Parathyroid adenoma (tissue), 2 donors: ENCODE measurements around the gene ECHS1.
A peak's percentile ranks its signal among the peaks of the same experiment; 100 is the strongest.

ENCODE experiments used
- H2AFZ ChIP-seq: fragments of 300-600 bp; sonication (generic); one replicate; pipeline ENCODE4 v1.7.0; 2017; ENCODE audit warnings: antibody characterized with exemption, mild to moderate bottlenecking
- H3K27ac ChIP-seq: fragments of 300-600 bp; sonication (generic); one replicate; pipeline ENCODE4 v1.7.0; 2017
- H3K27me3 ChIP-seq: fragments of 300-600 bp; sonication (generic); one replicate; pipeline ENCODE4 v1.7.0; 2017; ENCODE audit warnings: low read length; ENCODE audit not compliant: control insufficient read depth, insufficient read depth
- H3K36me3 ChIP-seq: fragments of 300-600 bp; sonication (generic); one replicate; pipeline ENCODE4 v1.7.0; 2017; ENCODE audit warnings: low read length; ENCODE audit not compliant: control insufficient read depth, insufficient read depth
- H3K4me1 ChIP-seq: fragments of 300-600 bp; sonication (generic); one replicate; pipeline ENCODE4 v1.7.0; 2017; ENCODE audit warnings: control low read depth
- H3K4me2 ChIP-seq: fragments of 300-600 bp; sonication (generic); one replicate; pipeline ENCODE4 v1.7.0; 2017; ENCODE audit warnings: low read length
- H3K4me3 ChIP-seq: fragments of 300-600 bp; sonication (generic); one replicate; pipeline ENCODE4 v1.7.0; 2017; ENCODE audit warnings: low read depth, low read length
- H3K79me2 ChIP-seq: fragments of 300-600 bp; sonication (generic); one replicate; pipeline ENCODE4 v1.7.0; 2017; ENCODE audit warnings: control low read depth
- H3K9ac ChIP-seq: fragments of 300-600 bp; sonication (generic); one replicate; pipeline ENCODE4 v1.7.0; 2017; ENCODE audit warnings: mild to moderate bottlenecking
- H3K9me3 ChIP-seq: fragments of 300-600 bp; sonication (generic); one replicate; pipeline ENCODE4 v1.7.0; 2017; ENCODE audit warnings: low read length; ENCODE audit not compliant: control insufficient read depth
- TF ChIP-seq, protein P1 (sequence below): fragments of 300-600 bp; sonication (generic); IDR thresholded peaks from one replicate; pipeline ENCODE4 v1.7.0; 2017; ENCODE audit warnings: antibody characterized with exemption, mild to moderate bottlenecking
- donor health status: primary hyperparathyroidism.

Gene ECHS1

DNA sequence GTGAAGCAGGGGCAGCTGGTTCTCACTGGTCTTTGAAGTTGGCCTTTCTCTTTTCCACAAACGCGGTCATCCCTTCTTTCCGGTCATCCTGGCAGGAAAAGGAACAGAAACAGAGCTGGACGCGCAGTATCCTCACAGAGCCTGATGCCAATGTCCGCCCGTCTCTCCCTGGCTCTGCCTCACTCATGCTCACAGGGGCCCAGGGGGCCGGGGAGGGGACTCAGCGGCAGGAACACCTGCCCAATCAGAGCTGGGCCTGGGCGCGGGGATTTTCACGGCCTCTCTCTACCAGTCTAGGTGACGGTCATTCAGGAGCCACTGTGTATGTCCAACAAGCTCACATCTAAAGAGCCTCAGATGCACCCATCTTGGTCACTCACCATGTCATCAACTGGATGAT lies 10.3 kb downstream of the ECHS1 start:
- Histone ChIP-seq H3K4me1 (peaks cover 6% of the 10 kb centered on the region), H3K9me3 (no peaks in the 10 kb centered on the region), H3K79me2 (no peaks in the 10 kb centered on the region), H3K4me3 (no peak overlapping the region), H2AFZ (no peak overlapping the region), H3K9ac (no peak overlapping the region), H3K27ac (no peak overlapping the region), H3K4me2 (no peak overlapping the region), H3K36me3 (no peaks in the 10 kb centered on the region), H3K27me3 (no peaks in the 10 kb centered on the region)
- TF ChIP-seq, protein P1, sequence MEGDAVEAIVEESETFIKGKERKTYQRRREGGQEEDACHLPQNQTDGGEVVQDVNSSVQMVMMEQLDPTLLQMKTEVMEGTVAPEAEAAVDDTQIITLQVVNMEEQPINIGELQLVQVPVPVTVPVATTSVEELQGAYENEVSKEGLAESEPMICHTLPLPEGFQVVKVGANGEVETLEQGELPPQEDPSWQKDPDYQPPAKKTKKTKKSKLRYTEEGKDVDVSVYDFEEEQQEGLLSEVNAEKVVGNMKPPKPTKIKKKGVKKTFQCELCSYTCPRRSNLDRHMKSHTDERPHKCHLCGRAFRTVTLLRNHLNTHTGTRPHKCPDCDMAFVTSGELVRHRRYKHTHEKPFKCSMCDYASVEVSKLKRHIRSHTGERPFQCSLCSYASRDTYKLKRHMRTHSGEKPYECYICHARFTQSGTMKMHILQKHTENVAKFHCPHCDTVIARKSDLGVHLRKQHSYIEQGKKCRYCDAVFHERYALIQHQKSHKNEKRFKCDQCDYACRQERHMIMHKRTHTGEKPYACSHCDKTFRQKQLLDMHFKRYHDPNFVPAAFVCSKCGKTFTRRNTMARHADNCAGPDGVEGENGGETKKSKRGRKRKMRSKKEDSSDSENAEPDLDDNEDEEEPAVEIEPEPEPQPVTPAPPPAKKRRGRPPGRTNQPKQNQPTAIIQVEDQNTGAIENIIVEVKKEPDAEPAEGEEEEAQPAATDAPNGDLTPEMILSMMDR: no peak

DNA sequence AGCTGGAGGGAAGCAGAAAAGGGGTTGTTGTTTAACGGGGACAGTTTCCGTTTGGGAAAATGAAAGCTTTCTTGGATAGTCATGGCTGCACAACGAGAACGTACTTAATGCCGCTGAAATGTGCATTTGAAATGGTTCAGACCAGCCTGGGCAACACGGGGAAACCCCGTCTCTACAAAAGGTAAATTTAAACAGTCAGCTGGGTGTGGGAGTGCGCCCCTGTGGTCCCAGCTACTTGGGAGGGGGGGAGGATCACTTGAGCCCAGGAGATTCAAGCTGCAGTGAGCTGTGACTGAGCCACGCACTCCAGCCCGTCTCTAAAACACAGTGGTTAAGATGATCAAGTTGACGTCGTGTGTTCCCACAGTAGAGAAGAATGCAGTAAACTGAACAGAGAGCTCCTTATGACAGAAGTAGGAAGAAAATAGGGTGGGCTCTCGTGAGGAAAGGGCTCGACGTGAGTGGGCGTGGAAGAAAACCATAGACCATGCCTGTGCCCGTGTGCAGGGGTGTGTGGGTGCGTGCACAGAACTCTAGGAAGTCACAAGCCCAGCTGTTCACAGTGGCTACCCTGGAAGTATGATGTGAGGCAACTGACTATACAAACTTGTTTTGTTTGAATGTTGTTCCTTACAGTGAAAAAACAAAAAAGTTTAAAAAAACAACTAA lies 11.2 kb downstream of the ECHS1 start:
- Histone ChIP-seq H3K4me3 (no peak overlapping the region), H3K9ac (no peak overlapping the region), H3K9me3 (no peaks in the 10 kb centered on the region), H3K4me2 (no peak overlapping the region), H3K27me3 (no peaks in the 10 kb centered on the region), H2AFZ (no peak overlapping the region), H3K79me2 (no peaks in the 10 kb centered on the region), H3K36me3 (no peaks in the 10 kb centered on the region), H3K27ac (no peak overlapping the region), H3K4me1 (peaks cover 6% of the 10 kb centered on the region)
- TF ChIP-seq, protein P1: no peak

DNA sequence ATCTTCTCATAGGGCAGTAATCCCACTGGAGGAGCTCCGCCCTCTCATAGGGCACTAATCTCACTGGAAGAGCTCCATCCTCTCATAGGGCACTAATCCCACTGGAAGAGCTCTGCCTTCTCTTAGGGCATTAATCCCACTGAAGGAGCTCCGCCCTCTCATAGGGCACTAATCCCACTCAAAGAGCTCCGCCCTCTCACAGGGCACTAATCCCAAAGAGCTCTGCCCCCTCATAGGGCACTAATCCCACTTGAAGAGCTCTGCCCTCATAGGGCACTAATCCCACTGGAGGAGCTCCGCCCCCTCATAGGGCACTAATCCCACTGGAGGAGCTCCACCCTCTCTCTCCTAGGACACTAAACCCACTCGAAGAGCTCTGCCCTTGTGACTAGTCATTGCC lies 11.9 kb downstream of the ECHS1 start:
- Histone ChIP-seq H3K4me1 (peaks cover 6% of the 10 kb centered on the region), H3K27me3 (no peaks in the 10 kb centered on the region), H2AFZ (no peak overlapping the region), H3K27ac (no peak overlapping the region), H3K79me2 (no peaks in the 10 kb centered on the region), H3K9ac (no peak overlapping the region), H3K4me3 (no peak overlapping the region), H3K9me3 (no peaks in the 10 kb centered on the region), H3K4me2 (no peak overlapping the region), H3K36me3 (no peaks in the 10 kb centered on the region)
- TF ChIP-seq, protein P1: no peak

- no peaks in the 10 kb centered on the region for H3K36me3 ChIP-seq
- H3K79me2 ChIP-seq: no peaks in the 10 kb centered on the region
- H3K4me1 ChIP-seq: peaks cover 6% of the 10 kb centered on the region
- no peaks in the 10 kb centered on the region for H3K9me3 ChIP-seq
- no peak overlapping the region for H3K4me2 ChIP-seq
- TF ChIP-seq, protein P1: no peak
- peak overlapping the region; percentile 10 for H2AFZ ChIP-seq
- no peak overlapping the region for H3K27ac ChIP-seq
- H3K4me3 ChIP-seq: no peak overlapping the region
- no peaks in the 10 kb centered on the region for H3K27me3 ChIP-seq
- H3K9ac ChIP-seq: no peak overlapping the region
These were observed 13.1 kb downstream of the ECHS1 start for GRCh38 chr10:133359972-133360610.

DNA sequence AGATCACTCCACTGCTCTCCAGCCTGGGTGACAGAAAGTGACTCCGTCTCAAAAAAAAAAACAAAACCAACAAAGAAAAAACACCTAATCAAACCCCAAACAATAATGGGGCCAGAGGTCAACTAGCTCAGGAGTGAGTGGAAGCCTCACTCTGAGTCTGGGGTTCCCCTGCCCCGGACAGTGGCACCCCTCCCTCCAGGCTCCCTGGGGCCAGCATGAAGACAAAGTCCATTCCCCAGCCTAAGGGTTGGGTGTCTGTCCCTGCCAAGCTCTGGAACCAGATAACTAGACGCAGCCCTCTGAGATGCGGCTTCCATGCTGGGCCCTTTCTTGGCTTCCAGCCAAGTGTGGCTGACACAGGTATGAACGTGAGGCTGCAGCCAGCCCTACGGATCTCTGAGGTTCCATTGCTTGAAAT lies 13.6 kb downstream of the ECHS1 start:
- Histone ChIP-seq H3K27me3 (no peaks in the 10 kb centered on the region), H2AFZ (peak overlapping the region; percentile 10), H3K4me2 (no peak overlapping the region), H3K9me3 (no peaks in the 10 kb centered on the region), H3K4me3 (no peak overlapping the region), H3K4me1 (peaks cover 6% of the 10 kb centered on the region), H3K9ac (no peak overlapping the region), H3K36me3 (no peaks in the 10 kb centered on the region), H3K27ac (no peak overlapping the region), H3K79me2 (no peaks in the 10 kb centered on the region)
- TF ChIP-seq, protein P1: no peak
